IMR-90 (cell line): ENCODE results near the gene PPAT. TPM values are rescaled to one million over a fixed set of nuclear protein-coding genes. Genes with fewer than 3 reads are reported as not detected.

Source experiments
- ATAC-seq: fragments of 200-7000 bp; cut with Tn5 transposase; 2 replicates; pipeline ENCODE4 v1.9.1; 2020; ENCODE audit warnings: low read depth, mild to moderate bottlenecking, moderate library complexity
- BruUV-seq: library from RNA; stranded (reverse); fragments of 400-500 nt; replicated peaks from 2 replicates; lab custom pipeline; 2021; lab: Mats Ljungman, UMichigan
- CTCF ChIA-PET: fragments of 300-600 bp; formaldehyde crosslinking; extraction: SDS; loops from one replicate; lab custom pipeline; 2021; ENCODE audit warnings: antibody characterized with exemption; lab: Yijun Ruan, JAX
- POLR2A ChIA-PET: fragments of 300-600 bp; sonication (Branson Sonifier 250); formaldehyde crosslinking; loops from one replicate; lab custom pipeline; 2022; ENCODE audit warnings: antibody characterized with exemption; ENCODE audit not compliant: unreplicated experiment; lab: Charles Lee
- DNase-seq: peaks from one replicate; pipeline ENCODE4 v3.0.0; 2013
- H2AFZ ChIP-seq: replicated peaks from 2 replicates; pipeline ENCODE3; 2013; ENCODE audit warnings: low read length, mild to moderate bottlenecking; ENCODE audit not compliant: poor library complexity
- H2AK5ac ChIP-seq: 2 replicates; pipeline ENCODE4 v1.6.1; 2013; ENCODE audit warnings: low read depth, low read length, inconsistent platforms
- H2AK9ac ChIP-seq: replicated peaks from 2 replicates; pipeline ENCODE3; 2013; ENCODE audit warnings: mild to moderate bottlenecking, low read depth, low read length, moderate library complexity; ENCODE audit not compliant: poor library complexity
- H2BK120ac ChIP-seq: 2 replicates; pipeline ENCODE4 v1.6.1; 2013; ENCODE audit warnings: low read depth, low read length, inconsistent platforms
- H2BK15ac ChIP-seq: 3 replicates; pipeline ENCODE4 v1.6.1; 2013; ENCODE audit warnings: low read depth, low read length, inconsistent platforms
- H2BK20ac ChIP-seq: 2 replicates; pipeline ENCODE4 v1.6.1; 2013; ENCODE audit warnings: low read depth, mild to moderate bottlenecking, inconsistent platforms, low read length, moderate library complexity
- H2BK5ac ChIP-seq: 2 replicates; pipeline ENCODE4 v1.6.1; 2013; ENCODE audit warnings: mild to moderate bottlenecking, low read depth, low read length, inconsistent platforms; ENCODE audit not compliant: poor library complexity, severe bottlenecking
- H3K14ac ChIP-seq: replicated peaks from 2 replicates; pipeline ENCODE4 v1.6.1; 2013; ENCODE audit warnings: low read depth, low read length, inconsistent platforms
- H3K18ac ChIP-seq: 2 replicates; pipeline ENCODE4 v1.6.1; 2013; ENCODE audit warnings: low read depth, low read length, control low read depth
- H3K23ac ChIP-seq: 2 replicates; pipeline ENCODE4 v1.6.1; 2013; ENCODE audit warnings: low read depth, low read length, inconsistent platforms
- H3K27ac ChIP-seq: 2 replicates; pipeline ENCODE4 v1.5.1; 2013; ENCODE audit warnings: mild to moderate bottlenecking, control low read depth, low read length; ENCODE audit not compliant: insufficient read depth
- H3K27me3 ChIP-seq: 2 replicates; pipeline ENCODE4 v1.6.1; 2013; ENCODE audit warnings: low read length; ENCODE audit not compliant: control insufficient read depth, insufficient read depth
- H3K36me3 ChIP-seq: 2 replicates; pipeline ENCODE4 v1.6.1; 2013; ENCODE audit warnings: low read length, mixed read lengths; ENCODE audit not compliant: control insufficient read depth, insufficient read depth
- H3K4ac ChIP-seq: 2 replicates; pipeline ENCODE4 v1.6.1; 2013; ENCODE audit warnings: low read depth, low read length, inconsistent platforms
- H3K4me1 ChIP-seq: 2 replicates; pipeline ENCODE4 v1.6.1; 2013; ENCODE audit warnings: low read length, mixed read lengths; ENCODE audit not compliant: control insufficient read depth, insufficient read depth
- H3K4me2 ChIP-seq: 2 replicates; pipeline ENCODE4 v1.6.1; 2013; ENCODE audit warnings: low read depth, mild to moderate bottlenecking, control low read depth, low read length, moderate library complexity
- H3K4me3 ChIP-seq: 2 replicates; pipeline ENCODE4 v1.5.1; 2013; ENCODE audit warnings: low read depth, mild to moderate bottlenecking, control low read depth, low read length, moderate library complexity; ENCODE audit not compliant: insufficient read depth
- H3K56ac ChIP-seq: 2 replicates; pipeline ENCODE4 v1.6.1; 2013; ENCODE audit warnings: low read length, inconsistent platforms; ENCODE audit not compliant: insufficient read depth; ENCODE audit errors: extremely low read depth
- H3K79me1 ChIP-seq, 2 experiments: 2 replicates each; pipeline ENCODE4 v1.6.1; 2013; ENCODE audit warnings: low read length in 2 of 2, inconsistent platforms in 1 of 2, low read depth in 1 of 2
- H3K9ac ChIP-seq: 2 replicates; pipeline ENCODE4 v1.6.1; 2013; ENCODE audit warnings: low read depth, low read length, control low read depth
- H3K9me1 ChIP-seq: 2 replicates; pipeline ENCODE4 v1.6.1; 2013; ENCODE audit warnings: low read length, inconsistent platforms; ENCODE audit not compliant: insufficient read depth
- H3K9me3 ChIP-seq: 2 replicates; pipeline ENCODE4 v1.6.1; 2013; ENCODE audit warnings: low read length; ENCODE audit not compliant: control insufficient read depth, insufficient read depth
- H4K20me1 ChIP-seq: 2 replicates; pipeline ENCODE4 v1.6.1; 2013; ENCODE audit warnings: low read length, inconsistent platforms; ENCODE audit not compliant: insufficient read depth
- H4K5ac ChIP-seq: 2 replicates; pipeline ENCODE4 v1.6.1; 2013; ENCODE audit warnings: mild to moderate bottlenecking, low read depth, low read length, control low read depth
- H4K8ac ChIP-seq, 2 experiments: 2 replicates each; pipeline ENCODE4 v1.6.1; 2013; ENCODE audit warnings: low read depth in 2 of 2, low read length in 2 of 2, control low read depth in 1 of 2, inconsistent platforms in 1 of 2
- H4K91ac ChIP-seq: 2 replicates; pipeline ENCODE4 v1.6.1; 2013; ENCODE audit warnings: low read depth, low read length, inconsistent platforms; ENCODE audit not compliant: insufficient read depth
- CHD1 ChIP-seq: IDR thresholded peaks from 2 replicates; pipeline ENCODE4 v1.6.1; 2012; ENCODE audit warnings: low read depth, low read length, improper control_type of control experiment
- CTCF ChIP-seq: conservative IDR thresholded peaks from 2 replicates; pipeline ENCODE4 v1.5.1; 2012; ENCODE audit warnings: mild to moderate bottlenecking, low read depth, low read length, improper control_type of control experiment
- ELK1 ChIP-seq: fragments of 150-350 bp; IDR thresholded peaks from 2 replicates; pipeline ENCODE4 v1.6.1; 2016; ENCODE audit warnings: low read depth, mild to moderate bottlenecking, low read length, moderate library complexity, borderline replicate concordance
- FOS ChIP-seq: fragments of 150-350 bp; IDR thresholded peaks from 2 replicates; pipeline ENCODE4 v1.6.1; 2016; ENCODE audit warnings: low read depth, low read length
- MAFK ChIP-seq: IDR thresholded peaks from 2 replicates; pipeline ENCODE4 v1.6.1; 2012; ENCODE audit warnings: low read depth, low read length, improper control_type of control experiment
- MAZ ChIP-seq: IDR thresholded peaks from 2 replicates; pipeline ENCODE4 v1.6.1; 2012; ENCODE audit warnings: low read depth, mild to moderate bottlenecking, low read length, improper control_type of control experiment, moderate library complexity, borderline replicate concordance
- POLR2A ChIP-seq: IDR thresholded peaks from 2 replicates; pipeline ENCODE4 v1.6.1; 2012; ENCODE audit warnings: mild to moderate bottlenecking, low read depth, low read length
- RAD21 ChIP-seq: IDR thresholded peaks from 2 replicates; pipeline ENCODE4 v1.6.1; 2012; ENCODE audit warnings: low read length, improper control_type of control experiment
- RCOR1 ChIP-seq: IDR thresholded peaks from 2 replicates; pipeline ENCODE4 v1.6.1; 2012; ENCODE audit warnings: mild to moderate bottlenecking, low read length, improper control_type of control experiment; ENCODE audit not compliant: insufficient replicate concordance
- SMC3 ChIP-seq: fragments of 150-350 bp; IDR thresholded peaks from 2 replicates; pipeline ENCODE4 v1.6.1; 2016; ENCODE audit warnings: low read depth, mild to moderate bottlenecking, antibody characterized with exemption, low read length, moderate library complexity
- WGBS, 2 experiments: methylation state at CpG; one replicate each; pipeline versions ENCODE4 v1.1.5 to v1.1.7; 2013; ENCODE audit warnings: missing lambda C conversion rate in 2 of 2; ENCODE audit not compliant: insufficient read length in 1 of 2; ENCODE audit errors: extremely low coverage in 2 of 2; 5-methylcytosine and 5-hydroxymethylcytosine counted together
- dilution Hi-C: fragments of 300-500 bp; cut with HindIII; formaldehyde crosslinking; loops from one replicate; pipeline ENCODE4 v1.14.3; 2018; ENCODE audit warnings: low sequenced_read_pairs; ENCODE audit not compliant: unreplicated experiment
- in situ Hi-C: fragments of 300-500 bp; cut with MboI; formaldehyde crosslinking; loops from 3 replicates; pipeline ENCODE4 v1.14.3; 2019; ENCODE audit warnings: low sequenced_read_pairs, inconsistent platforms, mixed read lengths
- intact Hi-C: fragments of 100-400 bp; cut with micrococcal nuclease; formaldehyde crosslinking; loops from 2 replicates; pipeline ENCODE4 v1.10.0; 2022
- polyA plus RNA-seq, 3 experiments: library from polyadenylated mRNA; depleted of rRNA; stranded (reverse); fragments of >200 nt; gene quantifications; 2 replicates each; pipeline ENCODE4 v1.2.3, GENCODE V29; 2012; ENCODE audit warnings: low replicate concordance in 1 of 3
- total RNA-seq: library from RNA; depleted of rRNA; stranded (reverse); fragments of >200 nt; gene quantifications from 2 replicates; pipeline ENCODE4 v1.2.3, GENCODE V29; 2012
- TF ChIP-seq, protein P1 (sequence below): fragments of 150-350 bp; IDR thresholded peaks from 2 replicates; pipeline ENCODE4 v1.6.1; 2017; ENCODE audit warnings: mild to moderate bottlenecking, antibody characterized with exemption, low read length, low read depth

Gene PPAT
- total and polyA plus RNA-seq, 2 of the 4 experiments (the other 2 are of a cell fraction), result 7.0 to 21.1 TPM

- Histone ChIP-seq H3K9me1 (peaks cover 9% of the 10 kb centered on the region; the same call in 1 of the 2 replicates), H3K4me2 (no peak overlapping the region), H4K91ac (no peak overlapping the region), H3K56ac (no peak overlapping the region), H3K4me1 (no peaks in the 10 kb centered on the region), H2AFZ (no peak overlapping the region), H2AK9ac (no peak overlapping the region), H2BK20ac (no peak overlapping the region), H3K36me3 (peaks cover 2% of the 10 kb centered on the region; the same call in 1 of the 2 replicates), H4K8ac (no peak overlapping the region), H3K23ac (no peak overlapping the region), H4K20me1 (no peaks in the 10 kb centered on the region; the same call in 1 of the 2 replicates), H2AK5ac (no peak overlapping the region), H4K5ac (no peak overlapping the region), H3K18ac (no peak overlapping the region), H3K4ac (no peak overlapping the region), H3K79me1 (peaks cover 20 to 44% of the 10 kb centered on the region in 2 experiments), H2BK120ac (no peak overlapping the region), H3K14ac (no peak overlapping the region), H2BK15ac (no peak overlapping the region), H3K9ac (no peak overlapping the region), H3K27me3 (no peaks in the 10 kb centered on the region), H3K9me3 (no peaks in the 10 kb centered on the region), H3K27ac (no peak overlapping the region), H3K4me3 (no peak overlapping the region), H2BK5ac (no peak overlapping the region)
- dilution Hi-C loops, result no loop called here
- in situ Hi-C loops, result loop anchor here (25.0 kb wide), 1 partner anchor 421 kb away; no protein-coding TSS in a partner anchor
- intact Hi-C loops, result no loop called here
- ChIA-PET POLR2A (no interaction called here), CTCF (interaction anchor here (0.5 kb wide), 1 partner anchor 47 kb away, joined by 3 read pairs; no protein-coding TSS in a partner anchor)
- ATAC-seq, result no peak
- TF ChIP-seq SMC3, result no peak
- no peak for TF ChIP-seq POLR2A
- TF ChIP-seq ELK1, result no peak
- no peak for TF ChIP-seq RAD21
- TF ChIP-seq FOS, result no peak
- no peak for TF ChIP-seq MAZ
- TF ChIP-seq CHD1, result no peak
- TF ChIP-seq, protein P1, sequence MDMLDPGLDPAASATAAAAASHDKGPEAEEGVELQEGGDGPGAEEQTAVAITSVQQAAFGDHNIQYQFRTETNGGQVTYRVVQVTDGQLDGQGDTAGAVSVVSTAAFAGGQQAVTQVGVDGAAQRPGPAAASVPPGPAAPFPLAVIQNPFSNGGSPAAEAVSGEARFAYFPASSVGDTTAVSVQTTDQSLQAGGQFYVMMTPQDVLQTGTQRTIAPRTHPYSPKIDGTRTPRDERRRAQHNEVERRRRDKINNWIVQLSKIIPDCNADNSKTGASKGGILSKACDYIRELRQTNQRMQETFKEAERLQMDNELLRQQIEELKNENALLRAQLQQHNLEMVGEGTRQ, result no peak
- TF ChIP-seq MAFK, result no peak
- no peak for TF ChIP-seq RCOR1
- no peak for TF ChIP-seq CTCF
- no CpG with 5 or more reads among the region's 3 CpGs for WGBS, 2 experiments
- BruUV-seq, result no TSS peak
- DNase-seq, result no peak
These were observed 19.1 kb downstream of the PPAT start for GRCh38 chr4:56416349-56416748.
